Mononuclear cell (primary cell): Measurements from ENCODE around the gene KNCN. TPM values are rescaled to one million over a fixed set of nuclear protein-coding genes. Genes with fewer than 3 reads are reported as not detected.

Experiments used
- total RNA-seq: library from RNA; depleted of rRNA; stranded (reverse); fragments of >200 nt; gene quantifications from one replicate; pipeline ENCODE4 v1.2.3, GENCODE V29; 2012

Gene KNCN
- total RNA-seq, 1 donor: 0.10 TPM

Other genes starting within 250 kb of the KNCN start
- gene LRRC41, start 248.0 kb downstream of the KNCN start, total RNA-seq: 20.1 TPM
- 311 TPM for gene UQCRH, start 247.9 kb downstream of the KNCN start, total RNA-seq
- gene NSUN4, start 210.8 kb downstream of the KNCN start, total RNA-seq: 10.8 TPM
- 6.2 TPM for gene FAAH, start 157.3 kb downstream of the KNCN start, total RNA-seq
- not detected for gene DMBX1, start 61.8 kb downstream of the KNCN start, total RNA-seq
- 25.4 TPM for gene MKNK1, start 52.6 kb upstream of the KNCN start, total RNA-seq
- gene MOB3C, start 65.2 kb upstream of the KNCN start, total RNA-seq: 7.2 TPM
- 14.9 TPM for gene ATPAF1, start 116.7 kb upstream of the KNCN start, total RNA-seq
- gene TEX38, start 120.2 kb upstream of the KNCN start, total RNA-seq: not detected
- gene EFCAB14, start 167.5 kb upstream of the KNCN start, total RNA-seq: 76.0 TPM
- gene CYP4B1, start 247.4 kb upstream of the KNCN start, total RNA-seq: not detected